T47D (cell line): ENCODE results near the gene DCUN1D4.
A peak's percentile ranks its signal among the peaks of the same experiment; 100 is the strongest.
"Not testable (repeated sequence)": the region's sequence is repeated elsewhere in the genome, so short reads cannot be mapped to it uniquely, and the experiment has no call there.

Source experiments
- DNase-seq, 2 experiments: peaks; one replicate each; pipeline versions ENCODE4 v3.0.0 to v3.0.0-alpha.2; 2011 to 2012; ENCODE audit warnings: low read depth in 1 of 2, low spot score in 1 of 2
- JUND ChIP-seq: IDR thresholded peaks from 2 replicates; pipeline ENCODE4 v1.6.1; 2012; ENCODE audit warnings: low read depth
- in situ Hi-C: cut with HindIII; loops from 2 replicates; pipeline ENCODE4 v1.10.0; 2016; ENCODE audit warnings: low sequenced_read_pairs, low pct_unique_long_range_greater_than_20kb

The DCUN1D4 gene

DNA sequence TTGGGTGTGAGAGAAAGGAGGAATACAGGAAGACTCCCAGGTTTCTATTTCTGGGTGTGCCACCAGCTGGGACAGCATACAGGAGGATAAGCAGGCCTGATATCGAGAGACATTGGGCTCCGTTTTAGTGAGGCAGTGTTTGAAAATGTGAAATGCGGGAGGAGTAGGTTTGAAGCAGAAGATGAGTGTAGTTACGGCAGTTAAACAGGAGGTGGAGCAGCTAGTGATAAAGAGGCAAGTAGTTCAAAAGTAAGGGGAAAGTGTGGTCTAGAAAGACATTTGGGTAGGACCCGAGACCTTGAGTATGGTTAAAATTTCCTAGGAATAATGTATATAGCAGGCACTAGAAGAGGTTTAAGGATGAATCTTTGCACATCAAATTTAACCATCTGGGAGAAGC is 42.4 kb downstream of the DCUN1D4 start:
- no peak for TF ChIP-seq JUND
- in situ Hi-C loops: no loop called here
- peak; percentile 9 to 41 for DNase-seq

- in situ Hi-C loops: no loop called here
Measured at GRCh38 chr4:51890760-51891159, 47.8 kb downstream of the DCUN1D4 start.

DNA sequence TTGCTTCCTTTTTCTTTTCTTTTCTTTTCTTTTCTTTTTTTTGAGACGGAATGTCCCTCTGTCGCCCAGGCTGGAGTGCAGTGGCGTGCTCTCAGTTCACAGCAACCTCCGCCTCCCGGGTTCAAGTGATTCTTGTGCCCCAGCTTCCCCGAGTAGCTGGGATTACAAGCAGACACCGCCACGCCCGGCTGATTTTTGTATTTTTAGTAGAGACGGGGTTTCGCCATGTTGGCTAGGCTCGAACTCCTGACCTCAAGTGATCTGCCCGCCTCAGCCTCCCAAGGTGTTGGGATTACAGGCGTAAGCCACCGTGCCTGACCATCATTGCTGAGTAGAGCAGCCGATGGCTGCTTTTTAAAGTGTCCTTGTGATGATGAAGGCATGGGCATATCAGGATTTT is 50.4 kb downstream of the DCUN1D4 start:
- in situ Hi-C loops, DNase-seq: not testable (repeated sequence)

More at GRCh38 chr4:51890760-51891159, 47.8 kb downstream of the DCUN1D4 start:
- no peak for TF ChIP-seq JUND
- no peak for DNase-seq

DNA sequence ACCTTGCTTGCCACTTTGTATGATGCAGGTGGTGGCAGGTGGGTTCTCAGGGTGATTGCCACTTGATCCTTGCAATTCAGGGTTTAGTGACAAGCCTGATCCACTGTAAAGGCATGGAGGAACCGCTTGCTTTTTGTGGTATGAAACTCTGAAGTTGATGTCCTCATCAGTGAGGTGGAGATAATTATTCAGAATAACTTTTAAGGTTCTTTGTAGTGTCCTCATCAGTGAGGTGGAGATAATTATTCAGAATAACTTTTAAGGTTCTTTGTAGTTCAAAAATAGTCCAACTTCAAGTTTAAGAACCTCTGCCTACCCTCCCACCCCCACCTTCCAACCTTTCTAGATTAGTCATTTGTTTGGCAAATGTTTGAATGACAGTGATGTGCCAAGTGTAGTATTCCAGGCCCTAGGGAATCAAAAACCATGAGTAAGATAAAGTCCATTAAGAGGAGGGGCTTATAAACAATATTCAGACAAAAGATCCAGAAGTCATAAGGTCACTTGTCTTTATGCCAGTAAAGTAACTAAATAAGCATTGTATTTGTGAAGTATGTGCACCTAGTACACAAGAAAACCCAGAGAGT is 51.2 kb downstream of the DCUN1D4 start:
- no peak for DNase-seq
- in situ Hi-C loops: no loop called here
- no peak for TF ChIP-seq JUND

- no peak for TF ChIP-seq JUND
- DNase-seq: no peak
- in situ Hi-C loops: no loop called here
Measured at GRCh38 chr4:51895158-51895557, 52.2 kb downstream of the DCUN1D4 start.

- DNase-seq: peak; percentile 50 to 65
- no peak for TF ChIP-seq JUND
- in situ Hi-C loops: no loop called here
Measured at GRCh38 chr4:51895816-51896408, 53.0 kb downstream of the DCUN1D4 start.

DNA sequence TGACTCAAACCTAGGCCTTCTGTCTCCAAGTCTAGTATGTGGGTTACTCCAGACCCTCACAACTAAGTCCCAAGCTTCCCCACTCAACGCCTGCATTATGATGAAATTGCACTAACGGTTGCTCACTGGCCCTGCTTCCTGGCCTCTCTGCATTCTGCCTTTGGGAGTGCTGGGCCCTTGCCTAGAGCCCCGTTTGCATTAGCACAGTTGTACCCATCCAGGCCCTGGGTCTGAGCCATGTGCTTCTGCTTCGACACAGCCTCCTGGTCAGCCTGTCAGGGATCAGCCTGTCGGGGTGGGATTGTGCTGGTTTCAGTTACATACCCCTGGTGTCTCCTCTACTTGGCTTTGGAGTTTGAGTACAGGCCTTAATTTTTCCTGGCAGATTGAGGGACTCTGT is 58.4 kb downstream of the DCUN1D4 start:
- in situ Hi-C loops: no loop called here
- no peak for TF ChIP-seq JUND
- DNase-seq: no peak

DNA sequence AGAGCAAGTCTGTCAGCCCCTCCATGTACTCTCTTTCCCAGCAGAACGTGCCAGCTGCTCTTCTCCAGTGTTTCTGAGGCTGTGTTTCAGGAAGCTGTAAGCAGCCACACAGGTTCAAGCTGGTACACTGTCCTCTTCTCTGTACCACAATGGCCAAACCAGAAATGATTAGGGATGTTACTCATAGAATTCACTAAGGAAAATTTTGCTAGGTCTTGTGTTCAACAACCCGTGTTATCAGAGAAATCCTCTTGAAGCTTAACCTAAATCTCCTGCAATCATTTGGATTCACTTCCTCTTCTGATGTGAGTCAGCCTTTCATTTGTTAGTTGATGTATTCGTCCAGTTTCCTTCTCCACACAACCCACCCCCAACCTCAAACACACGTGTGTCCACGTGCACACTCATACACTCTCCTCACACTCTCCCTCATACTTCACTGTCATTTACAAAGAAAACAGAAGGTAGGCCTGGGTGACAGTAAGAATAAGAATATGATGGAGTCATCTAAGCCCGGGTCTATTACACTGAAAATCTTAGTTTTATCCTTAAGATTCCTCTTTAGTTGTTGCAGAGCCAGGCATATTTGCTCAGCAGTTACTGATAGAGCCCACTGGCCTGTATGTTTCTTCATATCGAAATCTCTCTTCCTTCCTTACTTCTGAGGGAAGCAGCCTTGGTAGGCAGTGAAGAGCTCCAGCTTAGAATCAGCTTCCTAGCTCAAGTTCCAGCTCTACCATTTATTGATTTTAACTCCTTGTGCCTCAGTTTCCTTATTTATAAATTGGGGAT is 63.4 kb downstream of the DCUN1D4 start:
- in situ Hi-C loops: no loop called here
- no peak for DNase-seq
- TF ChIP-seq JUND: no peak

- no peak for TF ChIP-seq JUND
- no peak for DNase-seq
- in situ Hi-C loops: no loop called here
Measured at GRCh38 chr4:51907006-51907669, 64.2 kb downstream of the DCUN1D4 start.

- no peak for TF ChIP-seq JUND
- DNase-seq: no peak
- in situ Hi-C loops: no loop called here
Measured at GRCh38 chr4:51909236-51909703, 66.3 kb downstream of the DCUN1D4 start.

DNA sequence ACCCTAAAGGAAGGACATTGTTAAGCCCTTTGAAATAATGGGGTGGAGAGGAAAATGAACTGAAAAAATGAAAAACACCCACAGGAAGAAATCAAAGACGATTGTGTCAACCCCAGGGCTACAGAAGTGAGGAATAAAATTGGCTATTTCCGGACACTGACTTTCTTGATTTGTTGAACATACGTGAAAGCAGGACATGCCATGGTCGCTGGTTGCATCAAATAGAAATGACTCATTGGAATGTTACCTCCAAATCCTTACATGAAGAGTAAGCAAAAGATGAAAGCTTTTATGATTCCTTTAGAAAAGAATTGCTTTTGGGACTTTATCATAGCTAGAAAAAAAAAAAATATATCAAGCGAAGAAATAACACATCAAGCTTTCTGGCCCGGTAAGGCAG is 75.3 kb downstream of the DCUN1D4 start:
- in situ Hi-C loops: no loop called here
- no peak for TF ChIP-seq JUND
- DNase-seq: no peak

DNA sequence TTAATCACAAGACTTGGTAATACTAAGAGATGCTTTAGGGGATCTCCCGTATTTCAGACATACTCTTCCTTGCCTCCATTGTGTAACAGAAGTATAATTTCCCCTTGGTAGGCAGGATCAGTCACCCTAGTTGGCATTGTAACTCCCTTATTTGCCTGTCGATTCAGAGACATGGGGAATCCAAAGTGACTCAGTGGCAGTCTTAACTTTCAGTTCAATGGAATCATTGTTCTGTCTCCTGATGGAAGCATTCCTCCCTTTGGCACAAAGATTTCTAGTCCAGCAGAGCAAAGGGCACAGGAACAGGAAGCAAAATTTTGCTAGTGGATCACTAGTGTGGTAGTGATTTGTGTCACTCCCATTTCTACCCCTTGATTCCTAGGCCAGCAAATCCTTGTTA is 80.4 kb downstream of the DCUN1D4 start:
- DNase-seq: no peak
- TF ChIP-seq JUND: no peak
- in situ Hi-C loops: no loop called here

DNA sequence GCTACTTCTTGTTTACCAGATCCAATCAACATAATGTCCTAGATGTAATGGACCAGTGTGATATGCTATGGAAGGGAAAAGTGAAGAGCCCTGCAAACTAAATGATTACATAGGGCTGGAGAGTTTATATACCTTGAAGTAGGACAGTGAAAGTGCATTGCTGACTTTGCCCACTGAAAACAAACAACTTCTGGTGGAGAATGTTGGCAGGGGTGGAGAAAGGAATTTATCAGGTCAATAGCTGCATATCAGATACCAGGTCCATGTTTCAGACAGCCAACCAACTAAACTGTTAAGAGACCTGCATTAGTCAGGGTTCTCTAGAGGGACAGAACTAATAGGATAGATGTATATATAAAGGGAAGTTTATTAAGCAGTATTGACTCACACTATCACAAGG is 82.4 kb downstream of the DCUN1D4 start:
- TF ChIP-seq JUND: no peak
- DNase-seq: no peak
- in situ Hi-C loops: no loop called here
